ENCODE data around the gene TECRL. TPM values are rescaled to one million over a fixed set of nuclear protein-coding genes. Genes with fewer than 3 reads are reported as not detected.

The TECRL gene
- total RNA-seq, 4 donors from 2014 or later, result not detected

DNA sequence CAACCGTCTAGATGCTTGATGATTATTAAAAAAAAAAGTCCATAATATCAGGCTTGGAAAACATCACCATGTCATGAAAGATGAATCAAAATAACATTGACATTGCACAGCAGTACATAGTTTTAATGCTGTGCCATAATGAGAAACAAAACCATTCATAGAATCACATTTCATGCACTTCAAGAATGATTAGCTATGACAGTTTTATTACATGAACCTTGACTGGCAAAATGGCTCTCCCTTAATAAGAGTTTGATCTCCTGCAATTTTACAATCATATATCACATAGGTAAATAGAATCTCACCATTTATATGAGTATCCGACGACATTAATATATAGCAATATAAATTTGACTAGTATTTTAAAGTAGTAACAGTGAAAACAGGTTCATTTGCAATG is 49.8 kb downstream of the TECRL start:
- Histone ChIP-seq H3K27ac (no peak overlapping the region), H3K4me3 (no peak overlapping the region), H3K36me3 (no peaks in the 10 kb centered on the region), H3K9me3 (no peaks in the 10 kb centered on the region), H3K4me1 (no peaks in the 10 kb centered on the region), H3K27me3 (no peaks in the 10 kb centered on the region)
- TF ChIP-seq POLR2A (IDR thresholded peaks at IDR 0.05), result no peak
- no peak for TF ChIP-seq CTCF (IDR thresholded peaks at IDR 0.05)
- no peak for DNase-seq

DNA sequence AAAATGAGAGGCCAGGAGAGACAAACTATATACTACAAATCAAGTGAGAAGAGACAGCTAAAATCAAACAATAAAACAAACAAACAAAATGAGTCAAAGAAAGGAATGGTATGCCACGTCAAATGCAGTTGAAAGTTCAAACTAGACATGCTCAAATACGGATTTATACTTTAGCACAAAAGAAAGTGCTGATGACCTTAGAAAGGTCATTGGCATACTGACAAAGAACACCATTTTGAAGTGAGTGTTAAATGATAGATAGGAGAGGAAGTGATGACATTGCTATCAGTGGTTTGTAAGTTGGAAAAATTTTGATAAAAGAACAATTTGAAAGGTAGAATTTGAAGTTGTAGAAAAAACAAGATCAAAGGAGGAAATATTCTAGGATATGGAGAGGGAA is 55.3 kb downstream of the TECRL start:
- Histone ChIP-seq H3K4me3 (no peak overlapping the region), H3K27ac (no peak overlapping the region), H3K27me3 (no peaks in the 10 kb centered on the region), H3K36me3 (no peaks in the 10 kb centered on the region), H3K9me3 (no peaks in the 10 kb centered on the region), H3K4me1 (no peaks in the 10 kb centered on the region)
- DNase-seq, result no peak
- TF ChIP-seq CTCF (IDR thresholded peaks at IDR 0.05), result no peak
- no peak for TF ChIP-seq POLR2A (IDR thresholded peaks at IDR 0.05)

- Histone ChIP-seq H3K9me3 (no peaks in the 10 kb centered on the region), H3K36me3 (no peaks in the 10 kb centered on the region), H3K4me3 (no peak overlapping the region), H3K27me3 (no peaks in the 10 kb centered on the region), H3K4me1 (no peaks in the 10 kb centered on the region), H3K27ac (no peak overlapping the region)
- TF ChIP-seq POLR2A (IDR thresholded peaks at IDR 0.05) (no peak), CTCF (IDR thresholded peaks at IDR 0.05) (no peak)
- no peak for DNase-seq
Measured at GRCh38 chr4:64341711-64342110, 67.5 kb downstream of the TECRL start.

- H3K27me3 ChIP-seq, result no peaks in the 10 kb centered on the region
- H3K4me1 ChIP-seq, result no peaks in the 10 kb centered on the region
- DNase-seq, result no peak
- no peak overlapping the region for H3K4me3 ChIP-seq
- no peaks in the 10 kb centered on the region for H3K36me3 ChIP-seq
- H3K27ac ChIP-seq, result no peak overlapping the region
- TF ChIP-seq CTCF (IDR thresholded peaks at IDR 0.05), result no peak
- TF ChIP-seq POLR2A (IDR thresholded peaks at IDR 0.05), result no peak
- no peaks in the 10 kb centered on the region for H3K9me3 ChIP-seq
Measured at GRCh38 chr4:64340218-64341110, 68.8 kb downstream of the TECRL start.

DNA sequence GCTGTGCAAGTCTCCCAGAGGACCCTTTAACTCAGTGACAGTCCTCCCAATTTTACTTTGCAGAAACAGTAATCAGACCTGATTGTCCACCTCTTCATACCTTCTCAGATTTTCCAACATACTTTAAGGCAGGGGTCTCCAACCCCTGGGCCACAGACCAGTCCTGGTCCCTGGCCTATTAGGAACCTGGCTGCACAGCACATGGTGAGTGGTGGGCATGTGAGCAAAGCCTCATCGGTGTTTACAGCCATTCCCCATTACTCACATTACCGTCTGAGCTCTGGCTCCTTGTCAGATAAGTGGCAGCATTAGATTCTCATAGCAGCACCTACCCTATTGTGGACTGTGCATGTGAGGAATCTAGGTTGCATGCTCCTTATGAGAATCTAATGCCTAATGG is 74.3 kb downstream of the TECRL start:
- H3K27ac ChIP-seq, result no peak overlapping the region
- H3K4me1 ChIP-seq, result no peaks in the 10 kb centered on the region
- TF ChIP-seq CTCF (IDR thresholded peaks at IDR 0.05) (no peak), POLR2A (IDR thresholded peaks at IDR 0.05) (no peak)
- no peak overlapping the region for H3K4me3 ChIP-seq
- no peaks in the 10 kb centered on the region for H3K36me3 ChIP-seq
- H3K27me3 ChIP-seq, result no peaks in the 10 kb centered on the region
- DNase-seq, result no peak
- no peaks in the 10 kb centered on the region for H3K9me3 ChIP-seq
